Ishikawa (cell line): ENCODE measurements around the gene PLEKHA5.

Experiments used
- CEBPB ChIP-seq: IDR thresholded peaks from 2 replicates; pipeline ENCODE4 v1.6.1; 2012
- CREB1 ChIP-seq: IDR thresholded peaks from 2 replicates; pipeline ENCODE4 v1.6.1; 2012; ENCODE audit warnings: low read depth
- EGR1 ChIP-seq: IDR thresholded peaks from 2 replicates; pipeline ENCODE4 v1.6.1; 2012
- EP300 ChIP-seq: IDR thresholded peaks from 2 replicates; pipeline ENCODE4 v1.6.1; 2012; ENCODE audit warnings: borderline replicate concordance
- FOXM1 ChIP-seq: IDR thresholded peaks from 2 replicates; pipeline ENCODE4 v1.6.1; 2012; ENCODE audit warnings: low read depth, borderline replicate concordance
- NFIC ChIP-seq: IDR thresholded peaks from 2 replicates; pipeline ENCODE4 v1.6.1; 2012
- RAD21 ChIP-seq: IDR thresholded peaks from 2 replicates; pipeline ENCODE4 v1.6.1; 2012; ENCODE audit warnings: low read depth
- TAF1 ChIP-seq: IDR thresholded peaks from 2 replicates; pipeline ENCODE4 v1.6.1; 2012; ENCODE audit warnings: low read depth, mild to moderate bottlenecking
- TCF12 ChIP-seq: IDR thresholded peaks from 2 replicates; pipeline ENCODE4 v1.6.1; 2012; ENCODE audit warnings: low read depth
- TEAD4 ChIP-seq: IDR thresholded peaks from 2 replicates; pipeline ENCODE4 v1.6.1; 2012
- YY1 ChIP-seq: IDR thresholded peaks from 2 replicates; pipeline ENCODE4 v1.6.1; 2012; ENCODE audit warnings: low read depth
- ZBTB7A ChIP-seq: IDR thresholded peaks from 2 replicates; pipeline ENCODE4 v1.6.1; 2012; ENCODE audit warnings: low read depth
- TF ChIP-seq, protein P1 (sequence below): IDR thresholded peaks from 2 replicates; pipeline ENCODE4 v1.6.1; 2012; ENCODE audit warnings: low read depth, mild to moderate bottlenecking
- TF ChIP-seq, protein P2 (sequence below): IDR thresholded peaks from 2 replicates; pipeline ENCODE4 v1.6.1; 2012
- TF ChIP-seq, protein P3 (sequence below): IDR thresholded peaks from 2 replicates; pipeline ENCODE4 v1.6.1; 2012

Gene PLEKHA5

DNA sequence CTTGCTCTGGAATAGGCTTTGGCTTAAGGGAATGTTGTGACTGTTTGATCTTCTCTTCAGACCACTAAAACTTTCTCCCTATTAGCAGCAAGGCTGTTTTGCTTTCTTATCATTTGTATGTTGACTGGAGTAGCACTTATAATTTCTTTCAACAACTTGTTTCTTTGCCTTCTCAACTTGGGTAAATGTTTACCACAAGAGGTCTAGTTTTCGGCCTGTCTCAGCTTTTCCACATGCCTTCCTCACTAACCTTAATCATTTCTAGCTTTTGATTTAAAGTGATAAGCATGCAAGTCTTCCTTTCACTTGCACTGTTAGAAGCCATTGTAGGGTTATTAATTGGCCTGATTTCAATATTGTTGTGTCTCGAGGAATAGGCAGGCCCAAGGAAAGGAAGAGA is 183.1 kb downstream of the PLEKHA5 start:
- no peak for TF ChIP-seq TAF1
- no peak for TF ChIP-seq CREB1
- TF ChIP-seq EP300, result no peak
- no peak for TF ChIP-seq NFIC
- TF ChIP-seq, protein P1, sequence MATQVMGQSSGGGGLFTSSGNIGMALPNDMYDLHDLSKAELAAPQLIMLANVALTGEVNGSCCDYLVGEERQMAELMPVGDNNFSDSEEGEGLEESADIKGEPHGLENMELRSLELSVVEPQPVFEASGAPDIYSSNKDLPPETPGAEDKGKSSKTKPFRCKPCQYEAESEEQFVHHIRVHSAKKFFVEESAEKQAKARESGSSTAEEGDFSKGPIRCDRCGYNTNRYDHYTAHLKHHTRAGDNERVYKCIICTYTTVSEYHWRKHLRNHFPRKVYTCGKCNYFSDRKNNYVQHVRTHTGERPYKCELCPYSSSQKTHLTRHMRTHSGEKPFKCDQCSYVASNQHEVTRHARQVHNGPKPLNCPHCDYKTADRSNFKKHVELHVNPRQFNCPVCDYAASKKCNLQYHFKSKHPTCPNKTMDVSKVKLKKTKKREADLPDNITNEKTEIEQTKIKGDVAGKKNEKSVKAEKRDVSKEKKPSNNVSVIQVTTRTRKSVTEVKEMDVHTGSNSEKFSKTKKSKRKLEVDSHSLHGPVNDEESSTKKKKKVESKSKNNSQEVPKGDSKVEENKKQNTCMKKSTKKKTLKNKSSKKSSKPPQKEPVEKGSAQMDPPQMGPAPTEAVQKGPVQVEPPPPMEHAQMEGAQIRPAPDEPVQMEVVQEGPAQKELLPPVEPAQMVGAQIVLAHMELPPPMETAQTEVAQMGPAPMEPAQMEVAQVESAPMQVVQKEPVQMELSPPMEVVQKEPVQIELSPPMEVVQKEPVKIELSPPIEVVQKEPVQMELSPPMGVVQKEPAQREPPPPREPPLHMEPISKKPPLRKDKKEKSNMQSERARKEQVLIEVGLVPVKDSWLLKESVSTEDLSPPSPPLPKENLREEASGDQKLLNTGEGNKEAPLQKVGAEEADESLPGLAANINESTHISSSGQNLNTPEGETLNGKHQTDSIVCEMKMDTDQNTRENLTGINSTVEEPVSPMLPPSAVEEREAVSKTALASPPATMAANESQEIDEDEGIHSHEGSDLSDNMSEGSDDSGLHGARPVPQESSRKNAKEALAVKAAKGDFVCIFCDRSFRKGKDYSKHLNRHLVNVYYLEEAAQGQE, result no peak
- TF ChIP-seq, protein P2, sequence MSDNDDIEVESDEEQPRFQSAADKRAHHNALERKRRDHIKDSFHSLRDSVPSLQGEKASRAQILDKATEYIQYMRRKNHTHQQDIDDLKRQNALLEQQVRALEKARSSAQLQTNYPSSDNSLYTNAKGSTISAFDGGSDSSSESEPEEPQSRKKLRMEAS, result no peak

GRCh38 chr12:19316425-19316824 is 186.9 kb downstream of the PLEKHA5 start:
- no peak for TF ChIP-seq TCF12
- no peak for TF ChIP-seq TAF1
- TF ChIP-seq RAD21, result no peak
- TF ChIP-seq CEBPB, result no peak
- TF ChIP-seq ZBTB7A, result no peak
- TF ChIP-seq FOXM1, result no peak
- TF ChIP-seq EP300, result no peak

DNA sequence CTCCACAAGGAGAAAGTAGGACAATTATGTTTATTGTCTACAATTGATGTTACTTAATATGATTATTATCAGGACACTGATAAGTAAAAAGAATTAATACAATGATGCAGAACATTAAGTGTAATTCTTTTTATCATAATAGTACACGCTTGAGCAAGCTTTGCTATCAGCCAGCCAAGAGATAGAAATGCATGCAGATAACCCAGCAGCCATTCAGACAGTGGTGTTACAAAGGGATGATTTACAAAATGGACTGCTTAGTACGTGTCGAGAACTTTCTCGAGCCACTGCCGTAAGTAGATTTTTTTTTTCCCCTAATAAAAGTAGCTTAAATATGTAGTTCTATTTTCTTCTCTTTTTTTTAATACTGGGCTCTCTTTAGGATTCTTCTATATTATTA is 192.8 kb downstream of the PLEKHA5 start:
- TF ChIP-seq EP300, result no peak
- no peak for TF ChIP-seq TCF12
- no peak for TF ChIP-seq EGR1
- no peak for TF ChIP-seq CEBPB
- TF ChIP-seq YY1, result no peak
- TF ChIP-seq NFIC, result no peak
- no peak for TF ChIP-seq TAF1
- TF ChIP-seq, protein P2, result no peak
- TF ChIP-seq, protein P1, result no peak
- TF ChIP-seq FOXM1, result no peak
- TF ChIP-seq, protein P3, sequence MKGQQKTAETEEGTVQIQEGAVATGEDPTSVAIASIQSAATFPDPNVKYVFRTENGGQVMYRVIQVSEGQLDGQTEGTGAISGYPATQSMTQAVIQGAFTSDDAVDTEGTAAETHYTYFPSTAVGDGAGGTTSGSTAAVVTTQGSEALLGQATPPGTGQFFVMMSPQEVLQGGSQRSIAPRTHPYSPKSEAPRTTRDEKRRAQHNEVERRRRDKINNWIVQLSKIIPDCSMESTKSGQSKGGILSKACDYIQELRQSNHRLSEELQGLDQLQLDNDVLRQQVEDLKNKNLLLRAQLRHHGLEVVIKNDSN, result no peak
- TF ChIP-seq TEAD4, result no peak
- TF ChIP-seq CREB1, result no peak

- TF ChIP-seq EGR1, result no peak
- TF ChIP-seq, protein P1, result no peak
- no peak for TF ChIP-seq TCF12
These were observed 194.3 kb downstream of the PLEKHA5 start for GRCh38 chr12:19323805-19324204.

DNA sequence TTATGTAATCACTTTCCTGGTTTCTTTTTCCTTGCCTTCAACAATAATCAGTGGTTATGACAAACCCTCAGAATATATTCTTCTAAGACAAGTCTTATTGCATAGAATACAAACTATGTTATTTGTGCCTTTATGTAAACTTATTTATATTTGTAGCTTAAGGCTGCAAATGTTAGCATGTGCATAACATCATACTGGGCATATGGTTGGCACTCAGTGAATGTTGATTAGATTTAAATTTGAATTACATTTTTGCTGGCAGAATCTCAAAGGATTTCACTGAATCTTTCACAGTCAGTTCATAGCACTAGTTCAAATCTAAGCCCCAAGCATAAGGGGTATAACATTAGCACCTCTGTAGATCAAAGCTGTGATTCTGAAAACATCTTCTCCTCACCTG is 196.6 kb downstream of the PLEKHA5 start:
- TF ChIP-seq, protein P2, result no peak
- TF ChIP-seq, protein P1, result no peak
- TF ChIP-seq FOXM1 (no peak), EGR1 (no peak), TAF1 (no peak), TCF12 (no peak), CEBPB (no peak), ZBTB7A (no peak), CREB1 (no peak), RAD21 (no peak), TEAD4 (no peak), EP300 (no peak), YY1 (no peak), NFIC (no peak)
- TF ChIP-seq, protein P3, result no peak
